Lower leg skin (tissue), 4 donors: ENCODE measurements around the gene PRX. TPM values are rescaled to one million over a fixed set of nuclear protein-coding genes. Genes with fewer than 3 reads are reported as not detected.
"Not testable (repeated sequence)": the region's sequence is repeated elsewhere in the genome, so short reads cannot be mapped to it uniquely, and the experiment has no call there.

Experiments
- DNase-seq, 2 donors: peaks; one replicate each; pipeline ENCODE4 v3.0.0-alpha.2; 2019; ENCODE audit warnings: low spot score in 2 of 2
- H3K4me3 ChIP-seq: fragments of 200-600 bp; sonication (generic); 2 replicates; pipeline ENCODE4 v1.5.1; 2017; ENCODE audit warnings: mild to moderate bottlenecking, low read depth; ENCODE audit not compliant: poor library complexity, severe bottlenecking
- CTCF ChIP-seq, 3 donors: fragments of 450-650 bp; IDR thresholded peaks; one replicate each; pipeline ENCODE4 v1.5.1; 2016; ENCODE audit warnings: antibody characterized with exemption in 3 of 3, mild to moderate bottlenecking in 3 of 3, moderate library complexity in 2 of 3
- POLR2A ChIP-seq, 2 donors: fragments of 450-650 bp; IDR thresholded peaks; one replicate each; pipeline ENCODE4 v1.6.1; 2016 to 2017; ENCODE audit warnings: antibody characterized with exemption in 2 of 2, mild to moderate bottlenecking in 1 of 2, moderate library complexity in 1 of 2
- WGBS, 2 donors: methylation state at CpG; one replicate each; pipeline ENCODE4 v1.1.5; 2018; 5-methylcytosine and 5-hydroxymethylcytosine counted together
- intact Hi-C: fragments of 100-400 bp; cut with DNase I; formaldehyde crosslinking; loops from one replicate; pipeline ENCODE4 v1.15.0; 2023; ENCODE audit warnings: low total_unique reads
- total RNA-seq, 4 donors: library from RNA; depleted of rRNA; stranded (reverse); fragments of >200 nt; gene quantifications; one replicate each; pipeline ENCODE4 v1.1.0, GENCODE V29; 2016

The PRX gene
- total RNA-seq, 4 donors from 2014 or later: 2.5 to 7.3 (median 5.6) TPM

DNA sequence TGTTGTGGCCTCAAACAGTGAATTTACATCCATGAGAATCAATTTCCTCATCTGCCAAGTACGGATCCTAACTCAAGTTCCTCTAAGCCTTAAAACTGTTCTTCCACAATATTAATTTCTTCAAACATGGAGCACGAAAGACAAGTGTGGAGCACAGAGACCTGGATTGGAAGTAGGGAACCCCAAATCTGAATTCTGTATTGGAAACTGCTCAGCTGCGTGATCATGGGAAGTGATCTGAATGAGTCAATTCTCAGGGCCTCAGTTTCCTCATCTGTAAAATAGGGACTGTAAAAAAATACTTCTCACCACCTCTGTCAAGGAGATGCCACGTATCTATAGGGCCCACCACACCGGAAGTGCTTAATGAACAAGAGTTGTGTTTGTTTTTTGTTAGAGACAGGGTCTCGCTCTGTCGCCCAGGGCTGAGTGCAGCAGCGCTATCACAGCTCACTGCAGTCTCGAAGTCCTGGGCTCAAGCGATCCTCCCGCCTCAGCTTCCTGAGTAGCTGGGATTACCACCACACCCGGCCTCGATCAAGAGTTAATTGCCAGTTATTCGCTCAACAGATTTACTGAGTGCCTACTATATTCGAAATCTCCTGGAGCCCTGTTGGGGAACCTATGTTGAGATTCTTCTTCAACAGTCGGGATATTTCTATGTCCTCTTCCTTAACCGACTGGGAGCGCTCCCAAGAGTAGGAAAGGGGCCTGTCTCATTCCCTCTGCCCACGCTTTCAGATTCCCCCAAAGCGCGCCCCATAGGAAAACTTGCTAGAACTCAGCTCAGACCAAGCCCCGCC, 29.4 kb upstream of the PRX start:
- intact Hi-C loops: no loop called here
- WGBS, 2 donors: 13 to 14% methylated on average over 22 of the region's 22 CpGs
- no peak for TF ChIP-seq CTCF (IDR thresholded peaks at IDR 0.05)
- no peak for TF ChIP-seq POLR2A (IDR thresholded peaks at IDR 0.05)
- peak overlapping the region; percentile 17 for H3K4me3 ChIP-seq
- no peak for DNase-seq

DNA sequence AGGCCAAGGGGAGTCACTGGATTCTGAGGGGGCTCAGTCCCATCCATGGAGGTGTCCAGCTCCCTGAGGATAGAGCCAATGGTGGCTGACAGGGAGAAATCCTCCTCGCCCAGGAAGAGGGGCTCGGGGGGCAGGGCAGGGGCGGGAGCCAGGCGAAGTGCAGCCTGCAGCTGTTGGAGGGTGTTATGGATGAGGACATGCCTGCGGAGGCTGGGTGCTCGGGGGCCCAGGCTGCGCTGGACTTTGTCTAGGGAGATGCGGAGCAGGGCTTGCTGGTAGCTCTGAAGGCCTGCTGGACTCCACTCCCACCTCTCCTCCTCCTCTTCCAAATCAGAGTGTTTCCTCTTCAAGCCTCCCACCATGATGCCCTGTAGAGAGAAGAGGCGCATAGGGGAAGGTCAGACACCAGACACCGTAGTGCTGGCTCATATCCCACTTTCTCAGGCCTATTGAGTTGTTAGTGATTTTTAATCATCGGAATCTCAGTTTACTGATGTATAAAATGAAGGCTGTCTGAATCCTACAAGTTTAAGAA, 28.6 kb upstream of the PRX start:
- intact Hi-C loops: no loop called here
- no peak for TF ChIP-seq CTCF (IDR thresholded peaks at IDR 0.05)
- no peak for TF ChIP-seq POLR2A (IDR thresholded peaks at IDR 0.05)
- no peak for DNase-seq
- WGBS, 2 donors: 81 to 82% methylated on average over 11 of the region's 11 CpGs
- no peak overlapping the region for H3K4me3 ChIP-seq

DNA sequence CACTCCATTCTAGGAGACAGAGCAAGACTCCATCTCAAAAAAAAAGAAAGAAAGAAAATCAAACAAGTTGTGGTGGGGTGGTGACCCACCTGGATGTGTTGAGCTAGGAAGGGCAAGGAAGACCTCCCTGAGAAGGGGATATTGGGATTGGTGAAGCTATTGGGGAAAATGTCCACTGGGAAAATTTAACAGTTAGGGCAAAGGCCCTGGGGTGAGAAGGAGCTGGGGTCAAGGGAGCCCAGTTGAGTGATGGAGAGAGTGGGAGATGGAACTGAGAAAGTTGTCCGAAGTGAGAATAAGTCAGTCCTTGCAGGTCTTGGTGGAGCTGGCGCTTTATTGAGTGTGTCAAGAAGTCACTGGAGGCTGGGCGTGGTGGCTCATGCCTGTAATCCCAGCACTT, 25.1 kb upstream of the PRX start:
- 85 to 93% methylated on average over 3 of the region's 3 CpGs for WGBS, 2 donors
- no peak overlapping the region for H3K4me3 ChIP-seq
- TF ChIP-seq CTCF (IDR thresholded peaks at IDR 0.05) (no peak), POLR2A (IDR thresholded peaks at IDR 0.05) (no peak)
- no peak for DNase-seq
- intact Hi-C loops: no loop called here

GRCh38 chr19:40433391-40434216, 20.4 kb upstream of the PRX start:
- DNase-seq: peak; percentile 83 to 97
- no peak for TF ChIP-seq CTCF (IDR thresholded peaks at IDR 0.05)
- no peak for TF ChIP-seq POLR2A (IDR thresholded peaks at IDR 0.05)
- intact Hi-C loops: no loop called here
- peak overlapping the region; percentile 4 for H3K4me3 ChIP-seq
- WGBS, 2 donors: 1 to 3% methylated on average over 22 to 48 of the region's 50 CpGs

GRCh38 chr19:40432760-40433159, 19.6 kb upstream of the PRX start:
- DNase-seq, H3K4me3 ChIP-seq, intact Hi-C loops: not testable (repeated sequence)
- WGBS, 2 donors: 26 to 27% methylated on average over 7 of the region's 7 CpGs

DNA sequence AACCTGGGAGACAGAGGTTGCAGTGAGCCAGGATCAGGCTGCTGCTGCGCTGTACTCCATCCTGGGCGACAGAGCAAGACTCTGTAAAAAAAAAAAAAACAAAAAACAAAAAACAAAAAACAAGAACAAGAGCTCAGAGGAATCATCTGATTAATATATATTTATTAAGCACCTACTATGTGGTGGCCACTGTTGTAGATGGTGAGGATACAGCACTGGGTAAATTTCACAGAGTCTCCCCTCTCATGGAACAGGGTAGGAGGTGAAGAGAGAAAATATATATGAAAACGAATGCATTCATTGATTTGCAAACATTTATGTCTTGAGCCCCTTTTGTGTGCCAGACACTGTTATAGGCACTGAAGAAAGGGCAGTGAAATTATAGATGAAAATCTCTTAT, 18.5 kb upstream of the PRX start:
- WGBS, 2 donors: 88 to 92% methylated on average over 3 of the region's 3 CpGs
- DNase-seq: no peak
- H3K4me3 ChIP-seq: no peak overlapping the region
- intact Hi-C loops: no loop called here
- TF ChIP-seq POLR2A (IDR thresholded peaks at IDR 0.05) (no peak), CTCF (IDR thresholded peaks at IDR 0.05) (no peak)

GRCh38 chr19:40430242-40430641, 17.1 kb upstream of the PRX start:
- WGBS, 2 donors: 87 to 90% methylated on average over 8 to 10 of the region's 10 CpGs
- intact Hi-C loops, H3K4me3 ChIP-seq, DNase-seq: not testable (repeated sequence)

DNA sequence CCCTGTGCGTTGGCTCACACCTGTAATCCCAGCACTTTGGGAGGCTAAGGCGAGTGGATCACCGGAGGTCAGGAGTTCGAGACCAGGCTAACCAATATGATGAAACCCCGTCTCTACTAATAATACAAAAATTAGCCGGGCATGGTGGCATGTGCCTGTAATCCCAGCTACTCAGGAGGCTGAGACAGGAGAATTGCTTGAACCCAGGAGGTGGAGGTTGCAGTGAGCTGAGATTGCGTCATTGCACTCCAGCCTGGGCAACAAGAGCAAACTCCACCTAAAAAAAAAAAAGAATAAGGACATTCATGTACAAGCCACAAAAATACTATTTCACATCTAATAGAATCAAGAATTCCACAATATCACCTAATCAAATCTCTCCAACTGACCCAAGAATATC, 15.0 kb upstream of the PRX start:
- intact Hi-C loops, H3K4me3 ChIP-seq, DNase-seq: not testable (repeated sequence)
- WGBS, 2 donors: 93 to 95% methylated on average over 7 of the region's 7 CpGs
